ENCODE results near the gene TUBGCP6. TPM values are rescaled to one million over a fixed set of nuclear protein-coding genes. Genes with fewer than 3 reads are reported as not detected.

The TUBGCP6 gene, protein sequence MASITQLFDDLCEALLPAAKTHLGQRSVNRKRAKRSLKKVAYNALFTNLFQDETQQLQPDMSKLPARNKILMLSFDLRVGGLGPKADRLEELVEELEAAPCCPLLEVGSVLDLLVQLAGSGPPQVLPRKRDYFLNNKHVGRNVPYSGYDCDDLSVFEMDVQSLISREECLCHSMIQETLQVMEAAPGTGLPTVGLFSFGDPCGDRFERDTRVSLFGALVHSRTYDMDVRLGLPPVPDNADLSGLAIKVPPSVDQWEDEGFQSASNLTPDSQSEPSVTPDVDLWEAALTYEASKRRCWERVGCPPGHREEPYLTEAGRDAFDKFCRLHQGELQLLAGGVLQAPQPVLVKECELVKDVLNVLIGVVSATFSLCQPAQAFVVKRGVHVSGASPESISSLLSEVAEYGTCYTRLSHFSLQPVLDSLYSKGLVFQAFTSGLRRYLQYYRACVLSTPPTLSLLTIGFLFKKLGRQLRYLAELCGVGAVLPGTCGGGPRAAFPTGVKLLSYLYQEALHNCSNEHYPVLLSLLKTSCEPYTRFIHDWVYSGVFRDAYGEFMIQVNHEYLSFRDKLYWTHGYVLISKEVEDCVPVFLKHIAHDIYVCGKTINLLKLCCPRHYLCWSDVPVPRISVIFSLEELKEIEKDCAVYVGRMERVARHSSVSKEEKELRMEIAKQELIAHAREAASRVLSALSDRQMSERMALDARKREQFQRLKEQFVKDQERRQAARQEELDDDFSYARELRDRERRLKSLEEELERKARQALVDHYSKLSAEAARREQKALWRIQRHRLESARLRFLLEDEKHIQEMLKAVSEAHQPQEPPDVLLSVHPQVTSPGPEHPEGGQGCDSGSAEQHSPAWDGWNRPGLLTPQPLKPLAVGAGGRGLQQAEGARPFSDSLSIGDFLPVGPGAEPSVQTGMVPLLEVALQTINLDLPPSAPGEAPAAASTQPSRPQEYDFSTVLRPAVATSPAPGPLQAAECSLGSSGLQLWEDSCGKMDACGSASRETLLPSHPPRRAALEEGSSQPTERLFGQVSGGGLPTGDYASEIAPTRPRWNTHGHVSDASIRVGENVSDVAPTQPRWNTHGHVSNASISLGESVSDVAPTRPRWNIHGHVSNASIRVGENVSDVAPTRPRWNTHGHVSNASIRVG (N-terminal part only)
- 24.7 and 29.6 TPM in 2 replicates for total RNA-seq

DNA sequence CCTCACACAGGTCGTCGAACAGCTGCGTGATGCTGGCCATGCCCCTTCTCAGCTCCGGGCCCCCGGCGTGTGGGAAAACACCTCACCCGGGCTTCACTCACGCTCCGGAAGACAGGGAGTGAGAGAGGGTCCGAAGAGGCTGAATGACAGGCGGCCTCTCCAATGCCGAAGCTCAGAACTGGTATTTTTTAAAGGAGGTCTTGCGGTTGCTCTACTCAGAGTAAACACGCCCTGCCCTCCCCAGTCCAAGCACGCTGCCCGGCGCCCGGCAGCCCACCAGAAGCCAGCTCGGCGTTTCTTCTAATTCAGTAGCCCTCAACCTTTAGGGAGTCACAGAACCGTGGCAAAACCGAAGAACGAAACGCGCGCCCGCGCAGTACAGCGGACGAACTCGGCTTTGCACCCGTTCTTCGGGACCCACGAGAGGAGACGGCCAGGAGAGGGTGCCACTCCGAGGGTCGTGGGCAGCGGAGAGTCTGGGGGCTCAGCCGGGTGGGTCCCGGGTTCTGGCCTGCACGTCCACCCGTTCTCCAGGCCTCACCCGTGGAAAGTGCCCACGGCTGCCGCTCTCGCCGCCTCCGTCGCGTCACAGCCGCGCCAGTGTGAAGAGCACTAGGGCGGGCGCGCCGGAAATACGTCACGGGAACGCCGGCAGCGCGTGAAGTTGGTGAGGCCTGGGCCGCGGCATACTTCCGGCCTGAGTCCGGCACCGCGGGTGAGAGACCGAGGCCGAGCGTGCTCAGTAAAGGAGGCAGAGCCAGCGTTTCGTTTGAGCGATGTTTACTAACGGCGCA, at the start of gene TUBGCP6:
TUBGCP6 (minus strand) TSS at position 604 of the 794 bp plus-strand sequence; CDS start at position 40, 564 bp downstream.

DNA sequence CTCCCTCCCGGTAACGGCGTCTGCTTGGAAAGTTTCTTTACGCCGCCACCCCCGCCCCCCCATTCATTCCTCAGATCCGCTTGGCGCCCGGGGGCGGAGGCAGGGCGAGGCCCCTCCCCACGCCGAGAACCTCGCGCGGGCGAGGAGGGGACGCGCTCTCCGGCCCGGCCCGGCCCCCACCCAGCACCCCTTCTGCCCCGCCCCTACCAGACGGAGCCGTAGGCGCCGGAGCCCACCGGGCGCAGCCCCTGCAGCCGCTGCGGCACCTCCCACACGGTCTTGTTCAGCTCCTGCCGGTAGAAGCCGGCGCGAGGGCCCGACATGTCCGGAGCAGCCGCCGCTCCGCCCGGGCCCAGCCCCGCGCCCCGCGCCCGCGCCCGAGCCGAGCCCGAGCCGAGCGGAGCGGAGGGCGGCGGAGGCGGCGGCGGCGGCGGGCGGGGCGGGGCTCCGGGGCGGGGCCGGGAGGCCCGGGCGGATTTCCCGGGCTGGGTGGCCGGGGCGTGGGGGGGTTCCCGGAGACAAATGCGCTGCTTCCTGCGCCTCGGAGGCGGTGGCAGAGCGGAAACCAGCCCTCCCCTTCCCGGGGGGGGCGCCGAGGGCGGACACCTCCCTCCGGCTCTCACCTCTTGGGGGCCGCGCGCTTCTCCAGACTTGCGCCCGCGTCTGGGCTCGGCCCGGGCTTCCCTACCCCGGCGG, 25.3 kb upstream of the TUBGCP6 start, which contains the start of gene MAPK11:
MAPK11 (minus strand) TSS at position 411 of the 696 bp plus-strand sequence; CDS start at position 323, 88 bp downstream.

DNA sequence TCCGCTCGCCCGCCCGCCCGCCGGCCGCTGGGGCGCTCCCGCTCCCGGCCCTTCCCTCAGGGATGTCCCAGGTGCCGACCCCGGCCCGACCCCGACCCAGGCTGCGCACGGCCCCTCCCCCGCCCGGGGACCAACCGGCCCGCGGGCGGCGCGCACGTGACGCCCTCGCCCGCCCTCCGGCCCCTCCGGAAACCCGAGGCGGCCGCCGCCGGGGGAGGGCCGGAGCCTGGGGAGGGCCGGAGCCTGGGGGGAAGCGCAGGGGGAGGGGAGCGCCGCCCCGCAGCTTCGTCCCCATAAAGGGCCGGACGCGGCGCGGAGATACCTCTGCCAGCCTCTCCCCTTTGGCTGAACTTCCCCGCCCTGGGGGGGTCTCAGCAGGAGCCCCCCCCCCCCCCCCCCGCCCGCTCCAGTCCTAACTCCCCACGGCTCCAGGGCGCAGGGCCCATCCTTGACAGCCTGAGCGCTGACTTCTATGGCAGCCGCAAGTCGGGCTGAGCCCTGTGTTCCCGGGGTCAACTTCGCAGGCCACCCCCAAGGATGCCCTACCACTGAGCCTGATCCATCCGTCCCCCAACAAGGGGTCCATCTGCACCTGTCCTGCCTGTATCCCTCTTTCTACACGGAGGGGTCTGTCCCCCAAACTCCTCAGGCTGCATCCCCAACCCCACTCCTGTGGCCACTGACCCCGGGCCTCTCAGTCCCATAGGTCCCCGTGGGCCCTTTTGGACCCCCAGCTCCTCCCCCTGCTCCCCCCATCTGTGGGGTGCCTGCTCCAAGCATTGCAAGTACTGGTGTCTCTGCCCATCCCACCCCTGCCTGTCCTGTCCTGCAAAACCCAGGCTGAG, 17.0 kb upstream of the TUBGCP6 start, which contains the start of gene MAPK12:
MAPK12 (minus strand) TSS at position 69 of the 845 bp plus-strand sequence. CDS start 174 bp downstream, outside the sequence.

DNA sequence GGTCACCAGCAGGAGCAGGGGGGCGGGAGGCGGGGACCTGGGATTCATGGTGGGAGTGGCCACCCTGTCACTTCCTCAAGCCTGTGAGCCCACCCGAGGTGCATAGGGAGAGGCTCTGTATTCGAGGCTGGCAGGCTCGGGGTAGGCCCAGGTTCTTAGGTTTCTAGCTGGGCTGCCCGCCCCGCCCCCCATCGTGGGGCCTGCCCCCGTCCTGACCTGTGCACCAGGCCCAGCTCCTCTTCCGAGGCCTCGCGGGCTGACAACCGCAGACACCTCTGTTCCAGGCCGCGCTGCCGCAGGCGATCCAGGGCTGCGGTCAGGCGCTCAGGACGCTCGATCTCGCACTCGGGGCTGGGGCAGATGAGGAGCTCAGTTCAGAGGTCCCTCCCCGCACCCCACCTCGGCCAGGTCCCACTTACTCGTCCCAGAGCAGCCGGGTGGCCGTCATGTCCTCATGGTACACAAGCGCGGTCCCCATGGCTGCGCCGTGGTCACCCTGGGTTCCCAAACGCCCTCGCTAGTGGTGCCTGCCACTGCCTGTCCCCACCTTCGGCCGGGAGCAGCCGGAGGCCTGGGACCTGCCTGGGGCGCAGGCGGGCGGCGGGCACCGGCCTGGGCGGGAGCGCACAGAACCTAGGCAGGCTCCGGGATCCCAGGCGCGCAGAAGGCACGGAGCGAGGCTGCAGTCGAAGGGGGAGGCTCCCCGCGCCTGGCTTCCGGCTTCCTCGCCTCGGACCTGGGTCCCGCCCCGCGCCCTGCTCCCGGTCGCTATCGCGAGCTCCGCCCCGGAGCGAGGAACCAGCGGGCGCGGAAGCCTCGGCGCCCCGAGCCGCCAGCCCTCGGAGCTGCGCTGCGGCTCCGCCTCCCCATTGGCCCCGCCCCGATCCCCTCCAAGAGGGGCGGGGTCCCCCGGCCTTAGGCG, 6.0 kb upstream of the TUBGCP6 start, which contains the start of gene HDAC10:
HDAC10 (minus strand) TSS at position 711 of the 922 bp plus-strand sequence; CDS start at position 478, 233 bp downstream.

DNA sequence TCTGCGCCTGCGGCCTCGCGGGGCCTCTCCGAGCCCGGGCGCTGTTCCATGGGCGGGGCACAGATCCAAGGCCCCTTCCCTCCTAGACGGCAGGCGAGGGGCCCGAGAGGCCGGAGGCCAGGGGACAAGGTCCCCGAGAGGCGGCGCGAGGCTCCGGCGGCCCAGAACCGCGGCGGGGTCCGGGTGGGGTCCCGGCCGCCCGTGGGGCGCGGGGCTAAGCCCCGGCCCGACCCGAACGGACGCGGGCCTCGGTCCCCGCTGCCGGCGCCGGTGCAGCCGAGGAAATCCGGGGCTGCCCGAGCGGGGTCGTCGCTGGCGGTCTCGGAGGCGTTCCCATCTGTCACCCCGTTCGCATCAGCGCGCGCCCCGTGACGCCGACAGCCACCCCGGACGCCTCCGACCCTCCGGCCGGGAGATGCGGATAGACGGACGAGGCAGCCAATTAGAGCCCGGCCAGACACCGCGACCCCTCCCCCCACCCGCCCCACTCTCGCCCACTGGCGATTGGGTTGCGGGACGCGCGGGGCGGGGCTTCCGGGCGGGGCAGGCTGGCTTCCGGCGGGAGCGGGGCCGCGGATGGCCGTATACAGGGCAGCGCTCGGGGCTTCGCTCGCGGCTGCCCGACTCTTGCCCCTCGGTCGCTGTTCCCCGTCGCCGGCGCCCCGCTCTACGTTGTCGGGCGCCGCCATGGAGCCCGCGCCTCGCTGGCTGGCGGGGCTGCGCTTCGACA, 44.2 kb downstream of the TUBGCP6 start, which contains the start of gene SELENOO:
SELENOO (plus strand) TSS at position 551 of the 730 bp plus-strand sequence; CDS start at position 577, 26 bp downstream.

DNA sequence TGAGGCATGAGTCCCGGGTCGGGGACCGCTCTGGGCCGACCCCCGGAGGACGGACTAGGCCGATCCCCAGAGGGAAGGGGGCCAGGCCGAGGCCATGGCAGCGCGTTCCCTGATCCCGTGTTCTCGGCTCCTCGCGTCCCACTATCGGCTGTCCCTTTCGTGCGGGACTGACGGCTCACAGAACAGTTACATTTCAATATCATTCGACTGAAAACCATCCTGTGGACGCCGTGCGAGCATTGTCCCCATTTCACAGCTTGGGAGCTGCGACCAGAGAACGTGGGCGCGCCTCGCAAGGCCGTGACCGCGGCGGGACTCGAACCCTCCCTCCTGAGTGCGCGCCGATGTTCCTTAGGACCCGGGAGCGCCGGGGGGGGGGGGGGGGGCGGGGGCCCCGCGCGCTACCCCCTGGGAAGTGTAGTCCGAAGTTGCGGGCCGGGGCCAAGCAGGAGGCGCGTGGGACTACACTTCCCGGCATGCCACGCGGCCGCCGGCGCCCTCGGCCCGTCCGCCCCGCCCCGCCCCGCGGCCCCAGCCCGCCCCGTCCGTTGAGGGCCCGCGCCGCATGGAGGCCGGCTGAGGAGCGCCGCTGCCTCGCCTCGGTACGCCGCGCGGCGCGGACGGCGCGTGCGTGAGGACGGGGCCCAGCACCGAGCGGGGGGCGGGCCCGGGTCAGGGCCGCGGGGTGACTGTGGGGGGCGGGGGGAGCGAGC, 59.3 kb downstream of the TUBGCP6 start, which contains the start of gene TRABD:
TRABD (plus strand) TSS at position 539 of the 713 bp plus-strand sequence. CDS start 7,148 bp downstream, outside the sequence.

DNA sequence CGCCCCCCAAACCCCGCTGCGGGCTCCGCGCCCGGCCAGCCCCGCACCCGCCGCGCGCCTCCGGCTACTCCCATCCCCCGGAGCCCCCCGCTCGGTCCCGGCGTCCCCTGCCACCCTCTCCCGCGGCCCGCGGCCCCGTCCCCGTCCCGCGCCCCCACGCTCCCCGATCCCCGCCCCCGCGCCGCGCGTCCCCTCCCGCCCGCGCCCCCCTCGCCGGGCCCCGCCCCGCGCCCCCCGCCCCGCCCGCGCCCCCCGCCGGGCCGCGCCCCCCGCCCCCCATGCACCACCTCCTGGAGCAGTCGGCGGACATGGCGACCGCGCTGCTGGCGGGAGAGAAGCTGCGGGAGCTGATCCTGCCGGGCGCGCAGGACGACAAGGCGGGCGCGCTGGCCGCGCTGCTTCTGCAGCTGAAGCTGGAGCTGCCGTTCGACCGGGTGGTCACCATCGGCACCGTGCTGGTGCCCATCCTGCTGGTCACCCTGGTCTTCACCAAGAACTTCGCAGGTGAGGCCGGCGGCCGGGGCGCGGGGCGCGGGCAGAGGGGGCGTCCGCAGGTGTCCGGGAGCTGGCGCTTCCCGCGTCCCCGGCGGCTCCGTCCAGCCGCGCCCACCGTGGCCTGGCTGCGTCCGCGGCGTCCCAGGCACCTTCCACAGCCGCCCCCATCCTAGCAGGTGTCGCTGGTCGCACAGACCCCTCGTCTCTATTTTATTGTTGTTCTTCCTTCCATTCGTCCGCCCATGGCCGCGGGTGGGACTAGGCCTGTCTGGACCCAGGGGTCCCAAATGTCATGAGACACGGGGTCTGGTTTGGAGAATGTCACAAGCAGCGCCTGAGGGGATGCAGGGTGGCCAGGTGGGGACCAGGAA, 74.1 kb downstream of the TUBGCP6 start, which contains the start of gene PANX2:
PANX2 (plus strand) TSS at position 279 of the 866 bp plus-strand sequence; CDS start at position 279, 0 bp downstream.

Other genes starting within 250 kb of the TUBGCP6 start
- not detected in 2 replicates for gene IL17REL, start 232.3 kb downstream of the TUBGCP6 start, total RNA-seq
- gene TTLL8, start 186.7 kb downstream of the TUBGCP6 start, total RNA-seq: not detected in 2 replicates
- not detected in 2 replicates for gene MLC1, start 159.6 kb downstream of the TUBGCP6 start, total RNA-seq
- gene MOV10L1, start 155.0 kb downstream of the TUBGCP6 start, total RNA-seq: 1.1 and 1.5 TPM in 2 replicates
- gene PANX2, start 74.3 kb downstream of the TUBGCP6 start, total RNA-seq: 0.16 and 0.52 TPM in 2 replicates
- gene TRABD, start 59.1 kb downstream of the TUBGCP6 start, total RNA-seq: 15.3 and 20.3 TPM in 2 replicates
- 18.0 and 23.0 TPM in 2 replicates for gene SELENOO, start 44.0 kb downstream of the TUBGCP6 start, total RNA-seq
- gene HDAC10, start 6.2 kb upstream of the TUBGCP6 start, total RNA-seq: 25.7 and 37.8 TPM in 2 replicates
- gene MAPK12, start 16.7 kb upstream of the TUBGCP6 start, total RNA-seq: 26.0 and 26.6 TPM in 2 replicates
- 9.9 and 11.1 TPM in 2 replicates for gene MAPK11, start 25.4 kb upstream of the TUBGCP6 start, total RNA-seq
- 127 and 183 TPM in 2 replicates for gene PLXNB2, start 62.6 kb upstream of the TUBGCP6 start, total RNA-seq
- gene DENND6B, start 82.0 kb upstream of the TUBGCP6 start, total RNA-seq: 1.8 and 2.4 TPM in 2 replicates
- gene PPP6R2, start 98.3 kb upstream of the TUBGCP6 start, total RNA-seq: 44.6 and 45.2 TPM in 2 replicates
- 46.0 and 79.3 TPM in 2 replicates for gene SBF1, start 230.0 kb upstream of the TUBGCP6 start, total RNA-seq
- gene ADM2, start 236.5 kb upstream of the TUBGCP6 start, total RNA-seq: 0.16 and 0.86 TPM in 2 replicates
- not detected in 2 replicates for gene MIOX, start 241.8 kb upstream of the TUBGCP6 start, total RNA-seq